Tibial nerve (tissue), 4 donors: Measurements from ENCODE around the gene WASHC1.
"Not testable (repeated sequence)": the region's sequence is repeated elsewhere in the genome, so short reads cannot be mapped to it uniquely, and the experiment has no call there.

Experiments
- EP300 ChIP-seq, 2 donors: sonication (generic); formaldehyde crosslinking; IDR thresholded peaks; one replicate each; pipeline ENCODE4 v1.6.1; 2017; ENCODE audit warnings: antibody characterized with exemption in 2 of 2, mild to moderate bottlenecking in 1 of 2
- POLR2A ChIP-seq, 2 donors: fragments of 450-650 bp; IDR thresholded peaks; one replicate each; pipeline ENCODE4 v1.6.1; 2017; ENCODE audit warnings: antibody characterized with exemption in 2 of 2, mild to moderate bottlenecking in 2 of 2, moderate library complexity in 2 of 2
- TF ChIP-seq, protein P1 (sequence below), 5 experiments: fragments of 200-600 bp in 3 of 5; fragments of 450-650 bp in 2 of 5; sonication (generic) in 3 of 5; IDR thresholded peaks; one replicate each; pipeline ENCODE4 v1.5.1; 2016 to 2019; ENCODE audit warnings: antibody characterized with exemption in 5 of 5, mild to moderate bottlenecking in 3 of 5, moderate library complexity in 2 of 5

DNA sequence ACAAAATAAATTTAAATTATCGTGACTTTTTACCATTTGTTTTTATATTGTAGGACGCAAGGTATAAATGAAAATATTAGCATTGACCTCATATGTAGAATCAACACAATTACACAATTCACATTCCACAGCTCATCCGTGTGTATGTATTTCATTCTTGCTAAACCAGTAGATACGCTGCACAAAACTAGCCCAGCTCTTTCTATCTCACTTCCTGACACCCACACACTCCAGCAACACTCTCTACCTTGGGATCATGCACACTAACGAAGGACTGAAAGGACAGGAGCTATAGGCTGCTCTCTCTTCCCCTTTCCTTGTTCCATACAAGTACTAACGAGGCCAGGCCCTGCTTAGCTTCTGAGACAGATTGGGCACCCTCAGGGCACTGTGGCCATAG is 16.9 kb upstream of the WASHC1 start:
- not testable (repeated sequence) for TF ChIP-seq EP300, POLR2A (IDR thresholded peaks at IDR 0.05)
- TF ChIP-seq, protein P1, sequence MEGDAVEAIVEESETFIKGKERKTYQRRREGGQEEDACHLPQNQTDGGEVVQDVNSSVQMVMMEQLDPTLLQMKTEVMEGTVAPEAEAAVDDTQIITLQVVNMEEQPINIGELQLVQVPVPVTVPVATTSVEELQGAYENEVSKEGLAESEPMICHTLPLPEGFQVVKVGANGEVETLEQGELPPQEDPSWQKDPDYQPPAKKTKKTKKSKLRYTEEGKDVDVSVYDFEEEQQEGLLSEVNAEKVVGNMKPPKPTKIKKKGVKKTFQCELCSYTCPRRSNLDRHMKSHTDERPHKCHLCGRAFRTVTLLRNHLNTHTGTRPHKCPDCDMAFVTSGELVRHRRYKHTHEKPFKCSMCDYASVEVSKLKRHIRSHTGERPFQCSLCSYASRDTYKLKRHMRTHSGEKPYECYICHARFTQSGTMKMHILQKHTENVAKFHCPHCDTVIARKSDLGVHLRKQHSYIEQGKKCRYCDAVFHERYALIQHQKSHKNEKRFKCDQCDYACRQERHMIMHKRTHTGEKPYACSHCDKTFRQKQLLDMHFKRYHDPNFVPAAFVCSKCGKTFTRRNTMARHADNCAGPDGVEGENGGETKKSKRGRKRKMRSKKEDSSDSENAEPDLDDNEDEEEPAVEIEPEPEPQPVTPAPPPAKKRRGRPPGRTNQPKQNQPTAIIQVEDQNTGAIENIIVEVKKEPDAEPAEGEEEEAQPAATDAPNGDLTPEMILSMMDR (IDR thresholded peaks at IDR 0.05), result not testable (repeated sequence)
